Nephron progenitor cell (in vitro differentiated cells): ENCODE measurements around the gene GCNT2.
"Not testable (repeated sequence)": the region's sequence is repeated elsewhere in the genome, so short reads cannot be mapped to it uniquely, and the experiment has no call there.

Experiments
- DNase-seq: peaks from one replicate; pipeline ENCODE4 v3.0.0; 2021
- H3K27ac Mint-ChIP-seq: 2 replicates; pipeline ENCODE4 v1.8.0; 2021; ENCODE audit warnings: mild to moderate bottlenecking, moderate library complexity, mixed read lengths
- H3K27me3 Mint-ChIP-seq: 2 replicates; pipeline ENCODE4 v1.8.0; 2021; ENCODE audit warnings: mild to moderate bottlenecking, low read depth, mixed read lengths; ENCODE audit not compliant: poor library complexity
- H3K36me3 Mint-ChIP-seq: 2 replicates; pipeline ENCODE4 v1.8.0; 2021; ENCODE audit warnings: low read depth, mixed read lengths
- H3K4me1 Mint-ChIP-seq: 2 replicates; pipeline ENCODE4 v1.8.0; 2021; ENCODE audit warnings: mixed read lengths
- H3K4me3 Mint-ChIP-seq: 2 replicates; pipeline ENCODE4 v1.8.0; 2021; ENCODE audit warnings: mild to moderate bottlenecking, moderate library complexity, mixed read lengths
- H3K9me3 Mint-ChIP-seq: 2 replicates; pipeline ENCODE4 v1.8.0; 2021; ENCODE audit warnings: mild to moderate bottlenecking, moderate library complexity, mixed read lengths
- CTCF ChIP-seq: fragments of 200-600 bp; sonication (generic); IDR thresholded peaks from 2 replicates; pipeline ENCODE4 v1.5.0; 2021; ENCODE audit warnings: antibody characterized with exemption

GCNT2 gene

GRCh38 chr6:10615675-10616074, 94.5 kb downstream of the GCNT2 start:
- Mint-ChIP-seq H3K27me3 (peaks cover 3% of the 10 kb centered on the region), H3K36me3 (peaks cover 42% of the 10 kb centered on the region), H3K4me3 (no peak overlapping the region), H3K4me1 (peaks cover 19% of the 10 kb centered on the region), H3K9me3 (peaks cover 17% of the 10 kb centered on the region), H3K27ac (no peak overlapping the region)
- no peak for TF ChIP-seq CTCF
- no peak for DNase-seq

- DNase-seq, H3K27me3 Mint-ChIP-seq, H3K27ac Mint-ChIP-seq, H3K4me3 Mint-ChIP-seq: not testable (repeated sequence)
- Mint-ChIP-seq H3K4me1 (peaks cover 19% of the 10 kb centered on the region), H3K36me3 (peaks cover 46% of the 10 kb centered on the region), H3K9me3 (peaks cover 16% of the 10 kb centered on the region)
These were observed 95.1 kb downstream of the GCNT2 start for GRCh38 chr6:10616266-10616665.

GRCh38 chr6:10617008-10617696, 96.0 kb downstream of the GCNT2 start:
- Mint-ChIP-seq H3K4me3 (no peak overlapping the region), H3K36me3 (peaks cover 54% of the 10 kb centered on the region), H3K27ac (no peak overlapping the region), H3K4me1 (peaks cover 19% of the 10 kb centered on the region), H3K27me3 (peaks cover 3% of the 10 kb centered on the region), H3K9me3 (peaks cover 23% of the 10 kb centered on the region)
- TF ChIP-seq CTCF = no peak
- DNase-seq = no peak

GRCh38 chr6:10618409-10618808, 97.3 kb downstream of the GCNT2 start:
- DNase-seq = no peak
- Mint-ChIP-seq H3K4me3 (no peak overlapping the region), H3K27ac (peak overlapping the region; percentile 64), H3K9me3 (peaks cover 29% of the 10 kb centered on the region), H3K36me3 (peaks cover 67% of the 10 kb centered on the region), H3K27me3 (peaks cover 3% of the 10 kb centered on the region), H3K4me1 (peaks cover 9% of the 10 kb centered on the region)
- no peak for TF ChIP-seq CTCF

GRCh38 chr6:10621213-10621612, 100.1 kb downstream of the GCNT2 start:
- Mint-ChIP-seq H3K36me3 (peaks cover 64% of the 10 kb centered on the region), H3K9me3 (peaks cover 25% of the 10 kb centered on the region), H3K27ac (no peak overlapping the region), H3K4me1 (peaks cover 7% of the 10 kb centered on the region), H3K4me3 (no peak overlapping the region), H3K27me3 (peaks cover 2% of the 10 kb centered on the region)
- no peak for DNase-seq
- TF ChIP-seq CTCF = no peak

GRCh38 chr6:10621847-10622246, 100.7 kb downstream of the GCNT2 start:
- TF ChIP-seq CTCF = no peak
- peaks cover 12% of the 10 kb centered on the region for H3K4me1 Mint-ChIP-seq
- no peaks in the 10 kb centered on the region for H3K27me3 Mint-ChIP-seq
- H3K4me3 Mint-ChIP-seq = no peak overlapping the region
- DNase-seq = no peak
- no peak overlapping the region for H3K27ac Mint-ChIP-seq
- H3K36me3 Mint-ChIP-seq = peaks cover 66% of the 10 kb centered on the region
- peaks cover 21% of the 10 kb centered on the region for H3K9me3 Mint-ChIP-seq
